DND-41 (cell line): ENCODE data around the gene UBLCP1.

Source experiments
- ATAC-seq: fragments of 200-7000 bp; cut with Tn5 transposase; 3 replicates; pipeline ENCODE4 v1.9.1; 2021; ENCODE audit warnings: low read depth; ENCODE audit not compliant: insufficient read depth
- DNase-seq: peaks from one replicate; pipeline ENCODE4 v3.0.0-alpha.2; 2020
- H2AFZ ChIP-seq: 2 replicates; pipeline ENCODE4 v1.6.0; 2012; ENCODE audit warnings: low read depth, low read length
- H3K27ac ChIP-seq: 2 replicates; pipeline ENCODE4 v1.5.1; 2012; ENCODE audit warnings: low read length, inconsistent platforms
- H3K27me3 ChIP-seq: fragments of 200-600 bp; sonication (generic); 2 replicates; pipeline ENCODE4 v1.6.0; 2012; ENCODE audit warnings: low read length, mild to moderate bottlenecking, inconsistent platforms; ENCODE audit not compliant: insufficient read depth, poor library complexity
- H3K36me3 ChIP-seq: 2 replicates; pipeline ENCODE4 v1.5.1; 2012; ENCODE audit warnings: low read length, inconsistent platforms; ENCODE audit not compliant: insufficient read depth
- H3K4me1 ChIP-seq: 2 replicates; pipeline ENCODE4 v1.5.1; 2012; ENCODE audit warnings: mild to moderate bottlenecking, low read length; ENCODE audit not compliant: insufficient read depth
- H3K4me2 ChIP-seq: 2 replicates; pipeline ENCODE4 v1.6.0; 2012; ENCODE audit warnings: mild to moderate bottlenecking, moderate library complexity, low read length, inconsistent platforms; ENCODE audit not compliant: insufficient read depth
- H3K4me3 ChIP-seq, 2 experiments: fragments of 200-600 bp in 1 of 2; shearing (Covaris generic) in 1 of 2; 2 replicates each; pipeline ENCODE4 v1.5.1; 2012 to 2016; ENCODE audit warnings: inconsistent platforms in 2 of 2, low read length in 2 of 2, mild to moderate bottlenecking in 2 of 2, low read depth in 1 of 2, moderate library complexity in 1 of 2
- H3K79me2 ChIP-seq: 2 replicates; pipeline ENCODE4 v1.6.0; 2012; ENCODE audit warnings: low read length, inconsistent platforms; ENCODE audit not compliant: insufficient read depth
- H3K9ac ChIP-seq: 2 replicates; pipeline ENCODE4 v1.6.0; 2012; ENCODE audit warnings: low read depth, mild to moderate bottlenecking, inconsistent platforms, low read length, moderate library complexity
- H3K9me3 ChIP-seq: 2 replicates; pipeline ENCODE4 v1.5.1; 2012; ENCODE audit warnings: low read length, moderate library complexity, mild to moderate bottlenecking, inconsistent platforms; ENCODE audit not compliant: insufficient read depth, severe bottlenecking
- H4K20me1 ChIP-seq: 2 replicates; pipeline ENCODE4 v1.6.0; 2012; ENCODE audit warnings: low read length; ENCODE audit not compliant: insufficient read depth
- TF ChIP-seq, protein P1 (sequence below): IDR thresholded peaks from 2 replicates; pipeline ENCODE4 v1.5.1; 2012; ENCODE audit warnings: borderline replicate concordance, low read length, moderate library complexity, mild to moderate bottlenecking; ENCODE audit not compliant: poor library complexity, severe bottlenecking; ENCODE audit errors: extremely low read depth

UBLCP1 gene

DNA sequence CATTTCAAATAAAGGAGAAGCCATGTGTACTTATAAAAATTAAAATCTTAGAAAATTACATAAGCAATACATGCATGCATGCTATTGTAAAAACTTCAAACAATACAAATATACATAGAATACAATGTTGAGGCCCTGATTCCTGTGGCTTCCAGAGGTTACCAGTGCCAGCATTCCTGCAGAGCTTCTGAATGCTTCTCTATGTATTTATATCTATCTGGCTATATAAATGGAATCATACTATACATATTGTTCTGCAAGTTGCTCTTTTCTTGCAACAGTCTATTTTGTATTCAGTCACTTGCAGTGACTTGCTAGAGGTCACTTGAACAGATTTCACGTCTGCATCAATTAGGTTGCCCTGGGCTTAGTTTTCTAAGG, 70.4 kb downstream of the UBLCP1 start:
- Histone ChIP-seq H3K4me1 (no peaks in the 10 kb centered on the region), H3K4me3 (no peak overlapping the region), H3K36me3 (no peaks in the 10 kb centered on the region), H3K27ac (no peak overlapping the region), H3K27me3 (no peaks in the 10 kb centered on the region), H2AFZ (no peak overlapping the region), H3K4me2 (no peak overlapping the region), H3K79me2 (no peaks in the 10 kb centered on the region), H3K9ac (no peak overlapping the region), H3K9me3 (no peaks in the 10 kb centered on the region), H4K20me1 (no peaks in the 10 kb centered on the region)
- TF ChIP-seq, protein P1, sequence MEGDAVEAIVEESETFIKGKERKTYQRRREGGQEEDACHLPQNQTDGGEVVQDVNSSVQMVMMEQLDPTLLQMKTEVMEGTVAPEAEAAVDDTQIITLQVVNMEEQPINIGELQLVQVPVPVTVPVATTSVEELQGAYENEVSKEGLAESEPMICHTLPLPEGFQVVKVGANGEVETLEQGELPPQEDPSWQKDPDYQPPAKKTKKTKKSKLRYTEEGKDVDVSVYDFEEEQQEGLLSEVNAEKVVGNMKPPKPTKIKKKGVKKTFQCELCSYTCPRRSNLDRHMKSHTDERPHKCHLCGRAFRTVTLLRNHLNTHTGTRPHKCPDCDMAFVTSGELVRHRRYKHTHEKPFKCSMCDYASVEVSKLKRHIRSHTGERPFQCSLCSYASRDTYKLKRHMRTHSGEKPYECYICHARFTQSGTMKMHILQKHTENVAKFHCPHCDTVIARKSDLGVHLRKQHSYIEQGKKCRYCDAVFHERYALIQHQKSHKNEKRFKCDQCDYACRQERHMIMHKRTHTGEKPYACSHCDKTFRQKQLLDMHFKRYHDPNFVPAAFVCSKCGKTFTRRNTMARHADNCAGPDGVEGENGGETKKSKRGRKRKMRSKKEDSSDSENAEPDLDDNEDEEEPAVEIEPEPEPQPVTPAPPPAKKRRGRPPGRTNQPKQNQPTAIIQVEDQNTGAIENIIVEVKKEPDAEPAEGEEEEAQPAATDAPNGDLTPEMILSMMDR, result no peak
- ATAC-seq (no peak), DNase-seq (no peak)
